Keratinocyte (primary cell): ENCODE measurements around the gene SEPTIN14. TPM values are rescaled to one million over a fixed set of nuclear protein-coding genes. Genes with fewer than 3 reads are reported as not detected.
"Not testable (repeated sequence)": the region's sequence is repeated elsewhere in the genome, so short reads cannot be mapped to it uniquely, and the experiment has no call there.

Source experiments
- DNase-seq: peaks from one replicate; pipeline ENCODE4 v3.0.0-alpha.2; 2011; ENCODE audit warnings: low read depth, missing footprints, low spot score
- FAIRE-seq: peaks from 2 replicates; lab custom pipeline; 2011; peaks lifted over from hg19 to GRCh38; lab: Jason Lieb, UNC
- H2AFZ ChIP-seq: 2 replicates; pipeline ENCODE4 v1.6.0; 2012; ENCODE audit warnings: low read length, control low read depth, inconsistent platforms; ENCODE audit not compliant: control insufficient read depth
- H3K27ac ChIP-seq: 2 replicates; pipeline ENCODE4 v1.5.1; 2011; ENCODE audit warnings: low read length; ENCODE audit not compliant: control insufficient read depth, insufficient read depth
- H3K27me3 ChIP-seq: 3 replicates; pipeline ENCODE4 v1.6.0; 2011; ENCODE audit warnings: low read length; ENCODE audit not compliant: control insufficient read depth, insufficient read depth; ENCODE audit errors: extremely low read depth
- H3K36me3 ChIP-seq, 2 experiments: 2 replicates in 1 of 2; 3 replicates in 1 of 2; pipeline ENCODE4 v1.5.1; 2011; ENCODE audit warnings: low read length in 2 of 2, mild to moderate bottlenecking in 1 of 2; ENCODE audit not compliant: control insufficient read depth in 2 of 2, insufficient read depth in 2 of 2; ENCODE audit errors: extremely low read depth in 1 of 2
- H3K4me1 ChIP-seq: 3 replicates; pipeline ENCODE4 v1.5.1; 2011; ENCODE audit warnings: low read length; ENCODE audit not compliant: control insufficient read depth, insufficient read depth; ENCODE audit errors: extremely low read depth
- H3K4me2 ChIP-seq: 3 replicates; pipeline ENCODE4 v1.6.0; 2011; ENCODE audit warnings: low read depth, low read length; ENCODE audit not compliant: control insufficient read depth, insufficient read depth; ENCODE audit errors: extremely low read depth
- H3K4me3 ChIP-seq, 3 experiments: fragments of 200-600 bp in 1 of 3; sonication (generic) in 1 of 3; 2 replicates in 2 of 3; 3 replicates in 1 of 3; pipeline ENCODE4 v1.5.1; 2011 to 2016; ENCODE audit warnings: low read length in 3 of 3, mild to moderate bottlenecking in 3 of 3, control low read depth in 2 of 3, inconsistent platforms in 1 of 3, low read depth in 1 of 3, mixed read lengths in 1 of 3, mixed run types in 1 of 3, moderate library complexity in 1 of 3; ENCODE audit not compliant: control insufficient read depth in 2 of 3, insufficient read depth in 2 of 3; ENCODE audit errors: extremely low read depth in 1 of 3
- H3K79me2 ChIP-seq: 2 replicates; pipeline ENCODE4 v1.6.0; 2012; ENCODE audit warnings: low read length; ENCODE audit not compliant: control insufficient read depth, insufficient read depth
- H3K9ac ChIP-seq: 3 replicates; pipeline ENCODE4 v1.6.0; 2011; ENCODE audit warnings: low read length; ENCODE audit not compliant: control insufficient read depth, insufficient read depth; ENCODE audit errors: extremely low read depth
- H3K9me1 ChIP-seq: 3 replicates; pipeline ENCODE4 v1.6.0; 2011; ENCODE audit warnings: low read length; ENCODE audit not compliant: control insufficient read depth, insufficient read depth; ENCODE audit errors: extremely low read depth
- H3K9me3 ChIP-seq: 2 replicates; pipeline ENCODE4 v1.5.1; 2012; ENCODE audit warnings: low read depth, low read length; ENCODE audit not compliant: control insufficient read depth
- H4K20me1 ChIP-seq: 3 replicates; pipeline ENCODE4 v1.6.0; 2011; ENCODE audit warnings: low read length; ENCODE audit not compliant: control insufficient read depth, insufficient read depth; ENCODE audit errors: extremely low read depth
- EZH2 ChIP-seq: IDR thresholded peaks from one replicate; pipeline ENCODE4 v1.6.1; 2012; ENCODE audit warnings: inconsistent platforms, mild to moderate bottlenecking, low read length, moderate library complexity
- dilution Hi-C: fragments of 300-500 bp; cut with MboI; formaldehyde crosslinking; loops from one replicate; pipeline ENCODE4 v1.7.0; 2020; ENCODE audit warnings: low sequenced_read_pairs; ENCODE audit not compliant: extremely low pct_ligation_motif_present
- polyA plus RNA-seq, 5 experiments: library from polyadenylated mRNA; depleted of rRNA in 3 of 5; stranded (reverse) in 3 of 5; stranded (forward) in 1 of 5; unstranded in 1 of 5; fragments of >200 nt; gene quantifications; 1 replicate in 1 of 5; 2 replicates in 3 of 5; 3 replicates in 1 of 5; pipeline versions ENCODE4 v1.2.1 to v1.2.3, GENCODE V29; 2011 to 2012; ENCODE audit warnings: missing spikeins in 2 of 5, low read depth in 1 of 5, low replicate concordance in 1 of 5
- TF ChIP-seq, protein P1 (sequence below), 3 experiments: IDR thresholded peaks in 1 of 3; conservative IDR thresholded peaks in 1 of 3; optimal IDR thresholded peaks in 1 of 3; 2 replicates in 2 of 3; 3 replicates in 1 of 3; pipeline versions ENCODE3 to v1.5.1; 2011; ENCODE audit warnings: low read length in 3 of 3, mild to moderate bottlenecking in 3 of 3, moderate library complexity in 2 of 3, control low read depth in 1 of 3, inconsistent platforms in 1 of 3; ENCODE audit not compliant: insufficient read depth in 2 of 3; ENCODE audit errors: extremely low read depth in 1 of 3

SEPTIN14 gene
- polyA plus RNA-seq, 1 donor (not counting 4 experiments of a cell fraction or from before 2014, with no cell fraction given) = not detected

DNA sequence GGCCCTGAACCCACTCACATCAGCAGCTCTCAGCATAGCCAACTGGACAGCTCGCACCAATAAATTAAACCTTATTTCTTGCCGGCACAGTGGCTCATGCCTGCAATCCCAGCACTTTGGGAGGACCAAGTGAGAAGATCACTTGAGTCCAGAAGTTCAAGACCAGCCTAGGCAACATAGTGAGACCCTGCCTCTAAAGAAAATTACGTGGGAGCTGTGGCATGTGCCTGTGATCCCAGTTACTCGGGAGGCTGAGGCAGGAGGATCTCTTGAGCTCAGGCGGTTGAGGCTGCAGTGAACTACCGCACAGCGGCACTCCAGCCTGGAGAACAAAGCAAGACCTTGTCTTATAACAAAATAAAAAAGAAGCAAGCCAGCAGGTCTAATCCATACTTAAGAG lies 75.7 kb downstream of the SEPTIN14 start:
- Histone ChIP-seq H4K20me1 (no peaks in the 10 kb centered on the region), H3K9me1 (no peaks in the 10 kb centered on the region), H3K9me3 (no peaks in the 10 kb centered on the region), H3K4me2 (no peak overlapping the region), H3K36me3 (no peaks in the 10 kb centered on the region), H2AFZ (no peak overlapping the region), H3K79me2 (no peaks in the 10 kb centered on the region), H3K27ac (no peak overlapping the region), H3K9ac (no peak overlapping the region), H3K4me1 (no peaks in the 10 kb centered on the region), H3K4me3 (no peak overlapping the region), H3K27me3 (no peaks in the 10 kb centered on the region)
- FAIRE-seq (no peak), DNase-seq (no peak)
- TF ChIP-seq, protein P1, sequence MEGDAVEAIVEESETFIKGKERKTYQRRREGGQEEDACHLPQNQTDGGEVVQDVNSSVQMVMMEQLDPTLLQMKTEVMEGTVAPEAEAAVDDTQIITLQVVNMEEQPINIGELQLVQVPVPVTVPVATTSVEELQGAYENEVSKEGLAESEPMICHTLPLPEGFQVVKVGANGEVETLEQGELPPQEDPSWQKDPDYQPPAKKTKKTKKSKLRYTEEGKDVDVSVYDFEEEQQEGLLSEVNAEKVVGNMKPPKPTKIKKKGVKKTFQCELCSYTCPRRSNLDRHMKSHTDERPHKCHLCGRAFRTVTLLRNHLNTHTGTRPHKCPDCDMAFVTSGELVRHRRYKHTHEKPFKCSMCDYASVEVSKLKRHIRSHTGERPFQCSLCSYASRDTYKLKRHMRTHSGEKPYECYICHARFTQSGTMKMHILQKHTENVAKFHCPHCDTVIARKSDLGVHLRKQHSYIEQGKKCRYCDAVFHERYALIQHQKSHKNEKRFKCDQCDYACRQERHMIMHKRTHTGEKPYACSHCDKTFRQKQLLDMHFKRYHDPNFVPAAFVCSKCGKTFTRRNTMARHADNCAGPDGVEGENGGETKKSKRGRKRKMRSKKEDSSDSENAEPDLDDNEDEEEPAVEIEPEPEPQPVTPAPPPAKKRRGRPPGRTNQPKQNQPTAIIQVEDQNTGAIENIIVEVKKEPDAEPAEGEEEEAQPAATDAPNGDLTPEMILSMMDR (optimal IDR thresholded peaks at IDR 0.05 in 1 of 3, IDR thresholded peaks at IDR 0.05 in 1 of 3, conservative IDR thresholded peaks at IDR 0.05 in 1 of 3; ENCODE audit: extremely low read depth in 1 of 3, insufficient read depth in 2 of 3, low read length in 3 of 3) = no peak
- no peak for TF ChIP-seq EZH2
- dilution Hi-C loops = no loop called here

DNA sequence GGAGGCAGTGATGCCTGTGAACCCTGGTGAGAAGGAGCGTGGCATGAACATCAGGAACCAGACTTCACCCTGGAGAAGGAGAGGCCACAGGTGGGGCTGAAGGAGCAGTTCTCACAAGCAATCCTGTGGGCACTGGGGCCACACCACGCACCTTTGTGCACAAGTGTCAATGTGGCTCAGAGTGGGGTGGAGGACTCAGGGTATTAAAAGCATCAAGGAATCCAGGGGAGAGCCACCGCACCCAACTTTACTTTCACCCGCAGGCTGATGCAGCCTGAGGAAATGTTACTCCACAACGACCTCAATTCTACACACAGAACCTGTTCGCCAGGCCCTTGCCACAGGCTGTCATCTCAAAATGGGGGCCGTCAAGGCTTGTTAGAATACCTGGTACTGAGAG lies 77.1 kb downstream of the SEPTIN14 start:
- H3K9ac ChIP-seq, H3K79me2 ChIP-seq, H3K36me3 ChIP-seq, DNase-seq, H4K20me1 ChIP-seq, FAIRE-seq, H2AFZ ChIP-seq, H3K27me3 ChIP-seq, H3K27ac ChIP-seq, H3K4me1 ChIP-seq, H3K9me1 ChIP-seq, H3K4me2 ChIP-seq, H3K9me3 ChIP-seq, H3K4me3 ChIP-seq, dilution Hi-C loops: not testable (repeated sequence)

DNA sequence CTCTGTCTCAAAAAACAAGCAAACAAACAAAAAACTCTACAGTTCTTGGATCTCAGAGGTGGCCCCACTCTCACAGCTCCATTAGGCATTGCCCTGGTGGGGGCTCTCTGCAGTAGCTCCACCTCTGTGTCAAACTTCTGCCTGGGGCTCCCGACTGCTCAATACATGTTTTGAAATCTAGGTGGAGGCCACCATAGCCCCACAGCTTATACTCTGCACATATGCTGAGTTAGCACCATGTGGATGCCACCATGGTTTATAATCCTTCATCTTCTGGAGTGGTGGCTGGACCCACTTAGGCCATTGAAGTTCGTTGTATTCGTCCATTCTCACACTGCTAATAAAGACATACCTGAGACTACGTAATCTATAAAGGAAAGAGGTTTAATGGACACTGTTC lies 78.4 kb downstream of the SEPTIN14 start:
- FAIRE-seq = no peak

More for the DNA sequence above, 78.4 kb downstream of the SEPTIN14 start:
- no peak for TF ChIP-seq EZH2
- TF ChIP-seq, protein P1 (optimal IDR thresholded peaks at IDR 0.05 in 1 of 3, IDR thresholded peaks at IDR 0.05 in 1 of 3, conservative IDR thresholded peaks at IDR 0.05 in 1 of 3; ENCODE audit: extremely low read depth in 1 of 3, insufficient read depth in 2 of 3, low read length in 3 of 3) = no peak
- Histone ChIP-seq H3K9me3 (no peaks in the 10 kb centered on the region), H3K79me2 (no peaks in the 10 kb centered on the region), H3K4me2 (no peak overlapping the region), H3K27me3 (no peaks in the 10 kb centered on the region), H3K9me1 (no peaks in the 10 kb centered on the region), H3K27ac (no peak overlapping the region), H3K36me3 (no peaks in the 10 kb centered on the region), H3K9ac (no peak overlapping the region), H3K4me3 (no peak overlapping the region), H4K20me1 (no peaks in the 10 kb centered on the region), H2AFZ (no peak overlapping the region), H3K4me1 (no peaks in the 10 kb centered on the region)
- dilution Hi-C loops = no loop called here
- DNase-seq = no peak
